ENCODE measurements around the gene MIAT. TPM values are rescaled to one million over a fixed set of nuclear protein-coding genes. Genes with fewer than 3 reads are reported as not detected.
A peak's percentile ranks its signal among the peaks of the same experiment; 100 is the strongest.
"Not testable (repeated sequence)": the region's sequence is repeated elsewhere in the genome, so short reads cannot be mapped to it uniquely, and the experiment has no call there.

Gene MIAT
- 0.22 and 0.60 TPM in 2 replicates for total RNA-seq

GRCh38 chr22:26656891-26657851, at the start of gene MIAT:
TSS of gene MIAT (plus strand) at chr22:26657588.
- DNase-seq (ENCODE audit: low read depth in 2 of 2), result peak in 1 of 2 donors; percentile 17

- no peak for DNase-seq (ENCODE audit: low read depth in 2 of 2)
These were observed 49.3 kb upstream of the MIAT start for GRCh38 chr22:26608129-26608528.

- DNase-seq (ENCODE audit: low read depth in 2 of 2), result no peak
These were observed 48.1 kb upstream of the MIAT start for GRCh38 chr22:26609287-26609686.

DNA sequence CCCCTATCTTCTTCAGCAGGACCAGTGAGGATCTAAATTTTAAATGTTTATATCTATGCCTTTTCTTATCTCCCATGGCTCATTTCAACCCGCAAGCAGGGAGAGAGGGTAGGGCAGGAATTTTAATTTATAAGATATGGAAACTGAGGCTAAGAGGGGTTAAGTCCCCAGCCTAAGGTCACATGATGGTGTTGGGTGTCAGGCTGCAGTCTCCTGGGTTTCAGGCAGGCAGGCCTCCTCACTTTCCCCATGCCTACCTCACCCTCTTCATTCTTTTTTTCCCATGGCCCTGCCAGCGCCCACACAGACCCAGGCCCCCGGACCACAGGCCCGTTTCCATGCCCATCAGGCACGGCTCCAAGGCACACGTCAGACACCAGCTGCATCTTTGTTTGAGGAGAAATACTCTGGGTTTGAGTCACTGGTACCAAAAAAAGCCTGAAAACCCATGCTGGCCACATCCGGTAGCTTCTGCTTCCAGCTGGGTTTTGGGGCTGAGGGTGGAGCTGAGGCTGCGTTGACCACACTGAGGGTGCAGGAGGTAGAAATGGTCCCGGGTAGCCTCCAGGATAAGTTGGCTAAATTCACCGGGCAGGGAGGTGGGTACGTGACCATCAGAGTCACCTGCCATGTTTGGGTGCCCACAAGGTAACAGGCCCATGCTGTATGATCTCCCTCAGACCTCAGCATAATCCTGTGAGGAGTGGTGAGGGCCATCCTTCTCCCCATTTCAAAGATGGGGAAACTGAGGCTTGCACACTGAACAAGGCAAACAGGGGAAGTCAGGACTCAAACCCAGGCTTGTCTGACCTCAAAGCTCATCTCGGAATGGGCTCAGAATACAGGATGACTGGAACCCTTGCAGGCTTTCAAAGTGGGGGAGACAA, 47.1 kb upstream of the MIAT start:
- DNase-seq (ENCODE audit: low read depth in 2 of 2), result peak; percentile 17 to 57

DNA sequence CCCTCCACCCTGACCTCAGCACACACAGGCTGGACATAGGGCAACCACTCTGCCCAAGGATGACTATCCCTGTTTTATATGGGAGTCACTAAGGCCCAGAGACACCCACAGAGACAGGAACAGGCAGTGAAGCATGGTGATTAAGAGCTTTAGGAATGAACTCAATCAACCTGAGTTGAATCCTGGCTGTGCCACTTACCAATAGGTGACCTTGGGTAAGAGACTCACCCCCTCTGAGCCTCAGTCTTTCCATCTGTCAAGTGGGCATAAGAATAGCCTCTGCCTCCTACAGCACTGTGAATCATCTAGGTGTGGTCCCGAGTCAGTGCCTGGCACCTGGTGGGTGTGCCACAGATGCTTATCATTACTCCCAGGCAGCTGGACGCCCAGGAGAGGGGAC, 46.4 kb upstream of the MIAT start:
- DNase-seq (ENCODE audit: low read depth in 2 of 2), result no peak

DNA sequence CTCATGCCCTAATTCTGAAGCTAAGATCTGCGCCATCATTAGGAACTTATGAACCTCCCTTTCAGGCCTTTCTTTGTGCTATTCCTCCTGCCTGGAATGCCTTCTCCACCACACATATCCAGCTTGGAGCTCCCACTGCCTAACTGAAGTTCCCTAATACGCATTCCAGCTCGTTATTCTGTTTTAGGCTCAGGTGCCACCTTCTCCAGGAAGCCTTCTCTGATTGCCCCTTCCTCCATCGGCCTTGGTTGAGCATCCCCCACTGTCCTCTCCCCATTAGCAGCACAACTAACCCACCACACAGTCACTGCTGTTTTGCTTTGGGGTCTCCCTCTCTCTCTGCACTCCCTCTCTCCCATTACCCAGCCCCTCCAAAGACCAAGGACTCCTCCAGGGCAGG, 44.7 kb upstream of the MIAT start:
- DNase-seq (ENCODE audit: low read depth in 2 of 2), result no peak

GRCh38 chr22:26613753-26614152, 43.6 kb upstream of the MIAT start:
- DNase-seq (ENCODE audit: low read depth in 2 of 2), result not testable (repeated sequence)

DNA sequence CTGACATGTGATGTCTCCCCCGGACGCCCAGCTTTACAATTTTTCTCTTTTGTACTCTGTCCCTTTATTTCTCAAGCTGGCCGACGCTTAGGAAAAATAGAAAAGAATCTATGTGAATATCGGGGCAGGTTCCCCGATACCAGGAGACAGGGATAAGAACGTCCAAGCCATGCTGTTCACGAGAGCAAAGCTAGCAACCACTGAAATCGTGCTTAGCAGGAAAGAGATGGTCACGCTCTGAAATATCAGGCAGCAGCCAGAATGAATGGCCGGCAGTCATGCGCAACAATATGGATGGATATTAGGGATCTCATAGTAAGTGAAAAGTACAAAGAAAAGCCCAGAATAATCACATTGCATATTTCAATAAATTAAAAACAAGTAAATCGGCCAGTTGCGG, 43.1 kb upstream of the MIAT start:
- no peak for DNase-seq (ENCODE audit: low read depth in 2 of 2)

DNA sequence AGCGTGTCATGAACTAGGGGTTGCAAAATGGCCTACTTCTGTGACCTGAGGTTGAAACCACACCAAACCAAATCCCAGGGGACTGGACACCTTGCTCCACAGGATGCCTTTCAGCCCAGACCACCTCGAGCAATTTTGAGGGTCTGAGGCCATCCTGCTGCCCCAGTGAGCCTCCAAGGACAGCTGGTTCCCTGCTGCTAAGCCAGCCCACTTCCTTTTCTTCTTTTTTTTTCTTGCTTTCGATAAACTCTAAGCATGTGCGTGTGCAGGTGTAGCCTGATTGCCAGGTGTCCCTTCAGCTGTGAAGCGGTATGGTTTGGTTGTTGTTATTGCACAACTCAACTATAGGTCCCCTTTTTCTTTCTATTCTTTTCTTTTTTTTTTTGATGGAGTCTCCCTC, 42.2 kb upstream of the MIAT start:
- no peak for DNase-seq (ENCODE audit: low read depth in 2 of 2)

DNA sequence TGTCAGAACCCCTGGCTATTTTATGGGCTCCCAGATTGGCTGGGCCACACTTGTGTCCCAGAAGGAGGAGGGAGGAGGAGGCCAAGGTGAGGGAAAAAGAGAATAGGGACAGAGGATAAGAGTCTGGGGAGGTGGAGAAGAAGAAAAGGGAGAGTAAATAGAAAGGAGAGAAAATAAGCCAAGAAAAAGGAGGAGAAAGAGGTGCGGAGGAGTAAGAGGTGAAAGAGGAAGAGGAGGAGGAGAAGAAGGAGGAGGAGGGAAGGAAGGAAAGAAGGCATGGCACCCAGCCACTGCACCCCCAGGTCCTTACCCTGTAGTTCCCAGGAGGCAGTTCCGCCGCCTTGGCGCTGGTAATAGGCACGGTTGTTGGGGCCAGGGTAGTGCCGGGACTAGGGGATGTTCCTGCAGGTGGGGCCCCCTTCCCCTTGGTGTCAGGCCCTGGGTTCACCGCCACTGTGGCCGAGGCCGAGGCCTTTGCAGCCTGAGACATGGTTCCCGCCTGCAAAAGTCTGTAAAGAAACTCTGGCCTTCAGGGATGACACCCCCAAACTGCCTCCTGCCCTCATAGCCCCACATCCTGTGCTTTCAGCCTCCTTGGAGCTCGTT, 41.5 kb upstream of the MIAT start:
- no peak for DNase-seq (ENCODE audit: low read depth in 2 of 2)

DNA sequence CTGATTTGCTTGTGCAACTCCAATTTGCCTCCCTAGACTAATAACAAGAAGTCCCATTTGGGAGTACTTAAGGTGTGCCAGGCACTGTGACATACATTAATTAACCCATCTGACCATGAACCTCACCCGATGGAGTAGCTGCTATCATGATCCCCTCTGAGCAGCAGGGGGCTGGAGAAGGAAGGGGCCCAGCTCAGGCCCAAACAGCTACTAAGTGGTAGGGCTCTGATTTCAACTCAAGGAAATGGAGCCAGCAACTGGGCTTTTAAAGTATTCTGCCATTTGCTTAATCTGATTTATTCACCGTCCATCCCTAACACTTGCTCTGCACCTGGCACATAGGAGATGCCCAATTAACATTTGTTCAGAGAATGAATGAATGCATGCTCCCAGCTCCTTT, 40.7 kb upstream of the MIAT start:
- no peak for DNase-seq (ENCODE audit: low read depth in 2 of 2)

DNA sequence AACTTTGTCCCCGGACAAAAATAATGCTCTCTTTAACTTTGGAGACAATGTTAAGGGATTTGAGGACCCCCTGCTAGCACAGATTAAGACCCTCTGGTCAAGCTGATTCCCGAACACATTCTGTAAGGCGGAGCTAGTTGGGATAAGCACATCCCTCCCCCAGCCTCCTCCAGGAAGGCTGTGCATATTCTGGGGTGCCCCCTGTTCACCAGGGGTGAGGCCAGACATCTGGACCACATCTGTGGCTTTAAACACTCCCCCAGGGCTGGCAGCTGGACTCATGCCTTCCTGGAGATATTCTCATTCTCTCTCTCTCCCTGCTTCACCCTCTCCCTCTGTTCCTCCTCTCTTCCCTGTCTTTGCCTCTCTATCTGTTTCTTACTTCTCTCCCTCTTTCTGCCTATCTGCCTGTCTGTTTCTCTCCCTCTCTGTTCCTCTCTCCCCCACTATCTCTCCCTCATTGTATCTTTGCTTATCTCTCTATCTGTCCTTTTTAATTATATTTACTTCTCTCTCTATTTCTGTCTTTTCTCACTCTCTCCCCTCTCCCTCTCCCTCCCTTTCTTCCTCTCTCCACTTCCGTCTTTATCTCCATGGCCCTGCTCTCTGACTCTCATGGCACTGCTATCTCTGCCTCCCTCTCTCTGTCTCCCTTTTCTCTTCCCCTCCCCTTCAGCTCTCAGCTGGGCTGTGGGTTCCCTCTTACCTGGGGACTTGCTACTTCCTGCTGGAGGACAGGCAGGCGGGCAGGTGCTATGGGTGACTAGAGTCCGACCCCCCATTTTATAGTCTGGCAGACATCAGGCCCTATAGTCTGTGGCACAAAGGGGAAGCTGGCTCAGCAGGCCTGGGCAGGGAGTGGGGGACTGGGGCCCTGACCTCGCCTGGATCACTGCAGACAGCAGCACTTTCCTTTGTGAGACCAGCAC, 39.9 kb upstream of the MIAT start, which contains the start of gene CRYBB1:
Gene CRYBB1 (minus strand): TSS at position 757 of the 929 bp plus-strand sequence. CDS start 1,708 bp downstream, outside the sequence.
- no peak for DNase-seq (ENCODE audit: low read depth in 2 of 2)

DNA sequence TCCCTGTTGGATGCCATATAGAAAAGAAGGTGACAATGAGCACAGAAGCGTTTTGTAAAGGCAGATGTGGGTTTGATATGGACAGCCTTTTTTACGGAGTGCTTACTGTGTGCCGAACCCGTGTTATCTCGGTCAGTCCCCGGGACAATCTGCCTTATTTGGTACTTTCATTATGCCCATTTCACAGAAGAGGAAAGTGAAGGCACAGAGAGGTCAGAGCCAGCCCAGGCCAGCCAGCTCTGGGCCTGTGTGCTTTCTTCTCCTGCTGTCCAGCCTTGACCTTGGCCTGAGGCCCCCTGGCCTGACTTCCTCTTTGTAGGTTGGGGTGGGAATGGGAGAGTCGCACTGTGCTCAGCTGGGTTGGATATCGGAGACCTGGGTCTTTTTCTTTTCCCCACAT, 38.9 kb upstream of the MIAT start:
- DNase-seq (ENCODE audit: low read depth in 2 of 2), result no peak

DNA sequence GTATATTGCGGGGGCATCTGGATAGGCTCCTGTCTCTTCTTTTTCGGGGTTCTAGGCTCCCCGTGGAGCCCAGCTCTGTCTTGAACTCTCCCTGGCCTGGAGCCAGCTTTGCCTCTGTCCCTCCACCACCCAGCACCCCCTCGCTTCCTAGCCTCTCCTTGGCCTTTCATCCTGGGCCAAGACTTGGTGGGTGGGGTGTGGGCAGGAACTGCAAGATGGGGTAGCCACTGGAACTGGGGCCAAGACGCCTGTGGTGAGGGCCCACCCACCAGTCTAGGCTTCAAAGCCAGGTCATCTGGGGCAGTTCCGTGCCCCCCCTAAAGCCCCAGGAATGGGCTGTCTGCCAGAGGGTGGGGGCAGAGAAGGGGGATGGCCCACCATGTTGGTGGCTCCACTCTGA, 37.9 kb upstream of the MIAT start:
- DNase-seq (ENCODE audit: low read depth in 2 of 2), result no peak

DNA sequence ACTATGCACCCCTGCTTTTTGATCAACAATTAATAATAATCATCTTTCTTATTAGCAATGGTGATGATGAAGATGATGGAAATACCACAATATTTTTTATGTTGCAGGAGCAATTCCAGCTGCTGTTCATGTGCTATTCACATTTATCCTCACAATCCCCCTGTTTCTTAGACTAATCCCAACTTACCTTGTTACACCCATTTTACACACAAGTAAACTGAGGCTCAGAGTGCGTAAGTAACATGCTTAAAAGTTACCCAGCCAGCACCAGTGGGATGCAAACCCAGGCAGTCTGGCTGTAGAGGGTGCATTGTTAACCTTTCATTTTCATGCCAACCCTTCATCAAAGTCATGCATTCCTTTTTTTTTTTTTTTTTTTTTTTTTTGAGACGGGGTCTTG, 37.2 kb upstream of the MIAT start:
- DNase-seq (ENCODE audit: low read depth in 2 of 2), result no peak

DNA sequence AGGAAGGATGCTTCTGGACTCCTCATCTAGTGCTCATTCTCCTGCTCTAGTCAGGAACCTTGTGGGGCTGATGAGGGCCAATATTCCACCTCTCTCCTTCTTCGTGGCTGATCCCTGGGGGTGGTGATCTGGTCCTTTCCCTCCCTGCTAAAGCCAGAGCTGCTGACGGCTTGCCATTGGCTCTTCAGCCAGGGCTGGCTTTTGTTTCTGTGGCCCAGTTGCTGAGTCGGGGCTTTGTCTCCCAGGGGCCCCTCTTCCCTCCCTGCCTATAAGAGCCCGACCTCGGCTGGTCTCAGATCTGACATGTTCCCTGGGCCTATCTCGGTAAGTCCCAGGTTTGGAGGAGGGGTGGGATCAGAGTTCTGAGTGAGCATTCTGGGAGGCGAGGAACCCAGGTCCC, 35.7 kb upstream of the MIAT start, which contains the start of gene CRYBA4:
Gene CRYBA4 (plus strand): TSS at position 301 of the 400 bp plus-strand sequence. CDS start 634 bp downstream, outside the sequence.
- no peak for DNase-seq (ENCODE audit: low read depth in 2 of 2)

DNA sequence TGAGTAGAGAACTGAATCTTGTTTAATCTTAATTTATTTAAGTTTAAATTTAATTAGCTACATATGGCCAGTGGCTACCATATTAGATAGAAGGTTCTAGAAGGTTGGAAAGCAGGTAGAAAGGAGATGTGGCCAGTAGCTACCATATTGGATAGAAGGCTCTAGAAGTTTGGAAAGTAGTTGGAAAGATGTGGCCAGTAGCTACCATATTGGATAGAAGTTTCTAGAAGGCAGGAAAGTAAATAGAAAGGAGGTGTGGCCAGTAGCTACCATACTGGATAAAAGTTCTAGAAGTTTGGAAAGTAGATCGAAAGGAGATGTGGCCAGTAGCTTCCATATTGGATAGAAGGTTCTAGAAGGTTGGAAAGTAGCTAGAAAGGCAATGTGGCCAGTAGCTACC, 33.4 kb upstream of the MIAT start:
- DNase-seq (ENCODE audit: low read depth in 2 of 2), result no peak

DNA sequence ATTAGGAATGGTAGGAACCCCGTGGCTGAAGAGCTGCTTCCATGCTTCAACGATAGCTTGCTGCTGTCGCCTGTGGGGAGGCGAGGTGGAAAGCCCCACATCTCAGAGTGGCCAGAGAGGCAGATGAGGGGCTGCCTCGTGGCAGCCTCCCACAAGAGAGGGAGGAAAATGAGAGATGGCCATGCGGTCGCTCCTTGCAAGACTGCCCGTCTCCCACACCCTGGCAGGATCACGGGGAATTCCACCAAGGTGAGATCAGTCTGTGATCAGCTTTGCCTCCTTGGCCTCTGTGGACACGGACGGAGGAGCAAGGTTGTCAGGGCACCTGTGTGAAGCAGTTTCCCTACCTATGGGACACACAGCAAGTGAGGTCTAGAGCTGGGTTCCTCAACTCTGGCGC, 32.6 kb upstream of the MIAT start:
- no peak for DNase-seq (ENCODE audit: low read depth in 2 of 2)

- peak in 1 of 2 donors; percentile 96 for DNase-seq (ENCODE audit: low read depth in 2 of 2)
These were observed 27.2 kb upstream of the MIAT start for GRCh38 chr22:26629988-26630761.

DNA sequence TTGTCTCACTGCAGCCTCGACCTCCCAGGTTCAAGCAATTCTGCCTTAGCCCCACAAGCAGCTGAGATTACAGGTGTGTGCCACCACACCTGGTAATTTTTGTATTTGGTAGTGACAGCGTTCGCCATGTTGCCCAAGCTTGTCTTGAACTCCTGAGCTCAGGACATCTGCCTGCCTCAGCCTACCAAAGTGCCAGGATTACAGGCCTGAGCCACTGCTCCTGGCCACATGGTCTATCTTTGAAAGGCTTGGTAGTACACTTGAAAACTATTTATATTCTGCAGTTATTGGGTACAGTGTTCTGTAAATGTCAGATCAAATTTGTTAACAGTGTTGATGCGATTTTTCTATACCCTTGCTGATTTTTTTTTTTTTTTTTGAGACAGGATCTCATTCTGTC, 26.1 kb upstream of the MIAT start:
- DNase-seq (ENCODE audit: low read depth in 2 of 2), result no peak
